T-helper 1 cell (primary cell): ENCODE measurements around the gene LRIT2.

Experiments used
- DNase-seq, 5 donors: peaks; one replicate each; pipeline ENCODE4 v3.0.0-alpha.2; 2012 to 2020
- total RNA-seq, 4 donors: gene quantifications; one replicate each; lab custom pipeline; 2026; lab: John Stamatoyannopoulos, UW

LRIT2 gene
- 0 reads per million in 4 donors for total RNA-seq

DNA sequence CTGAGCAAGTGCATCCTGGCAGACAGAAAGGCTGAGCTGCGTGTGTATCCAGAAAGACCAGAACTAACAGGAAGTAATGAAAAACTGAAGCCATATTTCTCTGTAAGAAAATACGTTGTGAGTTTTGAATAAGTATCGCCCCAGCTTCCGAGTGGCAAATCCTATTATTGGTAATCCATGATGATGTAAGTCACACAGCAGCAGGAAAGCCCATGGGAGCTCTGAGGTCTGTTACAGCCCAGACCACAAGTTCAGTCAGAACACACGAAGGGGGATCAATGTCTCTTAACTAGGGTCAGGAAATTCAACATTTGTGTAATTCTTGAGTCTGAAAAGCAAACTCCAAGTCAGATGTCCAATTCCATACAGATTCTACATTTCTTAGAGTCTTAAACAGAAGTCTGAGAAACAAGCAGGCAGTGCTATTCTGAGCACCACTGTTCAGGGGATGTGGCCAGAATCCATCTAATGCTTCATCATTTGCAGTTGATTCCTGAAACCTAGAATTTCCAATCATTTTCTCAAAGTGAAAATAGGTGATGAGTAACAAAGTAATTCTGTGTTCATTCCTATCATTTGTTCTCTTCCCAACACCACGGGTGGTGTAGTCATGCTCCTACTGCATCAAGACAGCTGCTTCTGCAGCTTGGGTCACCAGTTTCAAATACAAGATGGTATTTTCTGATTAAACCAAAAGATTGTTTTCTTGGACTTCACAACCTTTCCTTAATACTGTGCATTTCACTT lies at the start of gene LRIT2:
TSS of gene LRIT2 (minus strand) at position 118 of the 747 bp plus-strand sequence. CDS start at position 94, 24 bp downstream.
- DNase-seq: no peak

DNA sequence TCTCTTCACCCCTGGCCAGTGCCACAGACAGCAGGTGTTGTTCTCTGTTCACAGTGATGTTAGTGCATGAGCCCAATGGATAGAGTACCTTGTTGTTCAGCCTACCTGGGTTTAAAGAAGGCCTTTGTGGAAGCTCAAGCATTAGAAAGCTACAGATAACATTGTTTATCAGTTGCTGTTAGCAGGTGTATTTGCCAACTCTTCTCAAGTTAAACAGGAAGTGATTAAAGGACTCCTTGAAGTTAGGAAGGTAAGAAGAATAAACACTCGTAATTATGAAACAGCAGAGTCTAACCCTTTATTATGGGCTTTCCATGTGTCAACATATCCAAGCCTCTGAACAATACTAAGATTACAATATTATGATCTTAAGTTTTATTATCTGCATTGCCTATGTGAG lies 45.4 kb upstream of the LRIT2 start:
- no peak for DNase-seq

DNA sequence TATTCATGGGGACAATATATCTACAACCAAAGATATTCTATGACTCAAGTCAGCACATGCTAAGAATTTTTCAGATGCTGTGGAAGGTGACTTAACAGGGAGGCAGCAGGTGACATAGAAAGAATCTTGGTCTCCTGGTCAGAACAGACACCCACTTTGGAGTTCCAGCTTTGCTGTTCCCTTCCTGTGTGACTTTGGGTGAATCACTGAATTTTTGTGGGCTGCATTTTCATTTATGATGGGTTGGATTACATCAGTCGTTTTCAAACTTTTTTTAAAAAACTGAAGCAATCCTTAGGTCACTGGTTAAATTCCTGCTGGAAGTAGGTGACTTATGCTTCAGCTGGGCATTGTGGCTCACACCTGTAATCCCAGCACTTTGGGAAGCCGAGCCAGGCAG lies 44.4 kb upstream of the LRIT2 start:
- no peak for DNase-seq

GRCh38 chr10:84269162-84269561 lies 43.8 kb upstream of the LRIT2 start:
- no peak for DNase-seq

DNA sequence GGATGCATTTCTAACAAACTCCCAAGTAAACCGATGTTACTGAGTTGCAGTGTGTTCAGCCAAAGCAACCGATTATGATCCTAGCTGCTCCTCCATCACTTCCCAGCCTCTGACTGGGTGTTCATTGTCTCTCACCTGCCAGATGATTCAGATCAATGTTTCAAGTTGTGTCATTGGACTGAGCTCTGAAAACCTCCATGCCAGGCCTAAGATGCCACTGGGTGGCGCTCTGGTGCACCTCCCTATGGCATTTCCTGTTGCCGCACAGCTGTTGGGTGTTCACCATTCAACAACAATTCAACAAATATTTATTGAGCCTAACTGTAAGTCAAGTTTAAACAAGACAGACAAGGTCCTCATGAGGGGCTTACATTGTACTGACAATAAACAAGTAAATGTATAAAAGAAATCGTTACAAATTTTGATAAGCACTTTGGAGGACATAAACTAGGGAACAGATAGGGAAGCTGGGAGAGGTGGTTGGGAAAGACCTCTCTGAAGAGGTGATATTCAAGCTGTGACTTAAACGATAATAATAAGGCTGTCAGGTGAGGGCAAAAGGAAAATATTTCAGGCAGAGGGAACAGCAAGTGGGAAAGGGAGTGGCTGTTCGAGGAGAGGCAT lies 42.3 kb upstream of the LRIT2 start:
- peak in 4 of 5 donors; percentile 27 to 76 (median 40) for DNase-seq

GRCh38 chr10:84265418-84265817 lies 40.1 kb upstream of the LRIT2 start:
- no peak for DNase-seq

GRCh38 chr10:84264611-84265141 lies 39.3 kb upstream of the LRIT2 start:
- peak; percentile 22 to 60 (median 51) for DNase-seq

DNA sequence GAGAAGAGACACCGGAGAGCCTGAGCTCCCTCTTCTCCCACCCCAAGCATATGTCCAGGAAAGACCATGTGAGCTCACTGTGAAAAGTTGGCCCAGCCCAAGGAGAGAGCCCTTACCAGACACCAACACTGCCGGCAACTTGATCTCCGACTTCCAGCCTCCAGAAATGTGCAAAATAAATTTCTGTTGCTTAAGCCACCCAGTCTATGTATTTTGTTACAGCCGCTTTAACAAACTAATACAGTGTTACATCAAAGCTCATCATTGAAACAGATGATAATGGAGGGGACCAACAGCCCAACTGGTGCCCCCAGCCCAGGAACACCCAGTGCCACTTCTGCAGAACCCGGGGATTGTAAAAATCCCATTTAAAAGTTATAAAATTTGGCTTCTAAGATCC lies 38.4 kb upstream of the LRIT2 start:
- DNase-seq: no peak

GRCh38 chr10:84262190-84262956 lies 37.0 kb upstream of the LRIT2 start:
- DNase-seq: no peak

- no peak for DNase-seq
These were observed 36.0 kb upstream of the LRIT2 start for GRCh38 chr10:84261236-84261915.

DNA sequence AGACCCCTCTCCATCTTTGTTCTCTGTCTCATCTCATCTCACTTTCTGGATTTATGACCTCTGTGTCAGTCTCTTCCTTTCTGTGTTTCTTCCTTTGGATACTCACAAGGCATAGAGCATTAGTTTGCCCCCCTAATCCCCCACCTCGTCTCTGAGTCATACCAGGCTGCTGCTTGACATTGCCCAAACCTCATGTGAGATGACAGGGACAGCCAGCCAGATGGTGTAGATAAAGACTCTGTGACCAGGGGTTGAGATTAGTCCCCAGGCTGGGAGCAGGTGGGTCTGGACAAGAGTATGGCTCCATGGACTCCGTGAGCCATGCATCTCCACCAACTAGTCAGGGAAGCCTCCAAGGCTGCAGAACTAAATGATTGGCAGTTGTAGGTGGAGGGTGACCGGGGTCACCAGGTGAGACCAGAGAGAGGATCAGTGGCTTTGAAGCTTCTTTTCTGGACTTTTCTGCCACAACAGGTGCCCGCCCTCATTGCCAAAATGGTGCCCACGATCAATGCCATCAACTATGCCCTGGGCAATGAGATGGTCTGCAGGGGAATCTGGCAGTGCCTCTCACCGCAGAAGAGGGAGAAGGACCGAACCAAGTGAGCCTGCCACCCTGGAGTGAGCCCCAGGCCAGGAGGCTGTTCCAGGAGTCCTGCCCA lies 32.8 kb upstream of the LRIT2 start:
- DNase-seq: no peak

DNA sequence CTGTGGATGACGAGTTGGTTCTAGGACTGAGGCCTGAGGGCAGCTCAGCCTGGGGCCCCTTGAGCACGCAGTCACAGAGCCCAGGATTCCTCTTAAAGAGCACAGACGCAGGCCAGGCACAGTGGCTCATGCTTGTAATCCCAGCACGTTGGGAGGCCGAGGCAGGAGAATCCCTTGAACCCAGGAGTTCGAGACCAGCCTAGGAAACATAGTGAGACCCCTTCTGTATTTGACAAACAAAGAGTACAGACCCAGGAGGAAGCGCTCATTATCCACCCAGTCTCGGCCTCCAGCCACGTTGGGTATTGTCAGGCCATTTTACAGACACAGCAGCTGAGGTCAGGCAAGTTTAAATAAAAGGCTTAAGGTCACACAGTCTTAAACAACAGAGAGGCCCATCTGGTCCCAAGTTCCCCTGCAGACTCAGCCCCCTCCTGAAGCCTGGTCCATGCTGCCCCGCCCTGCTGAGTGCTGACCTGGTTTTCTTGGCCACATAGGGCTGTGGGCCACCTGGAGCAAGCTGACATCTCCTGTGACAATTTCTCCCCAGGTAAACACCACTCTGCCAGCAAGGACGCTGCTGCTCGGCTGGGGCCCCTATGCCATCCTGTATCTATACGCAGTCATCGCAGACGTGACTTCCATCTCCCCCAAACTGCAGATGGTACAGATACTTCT lies 32.1 kb upstream of the LRIT2 start:
- DNase-seq: no peak

GRCh38 chr10:84256510-84257342 lies 31.4 kb upstream of the LRIT2 start:
- peak in 2 of 5 donors; percentile 16 to 24 for DNase-seq

DNA sequence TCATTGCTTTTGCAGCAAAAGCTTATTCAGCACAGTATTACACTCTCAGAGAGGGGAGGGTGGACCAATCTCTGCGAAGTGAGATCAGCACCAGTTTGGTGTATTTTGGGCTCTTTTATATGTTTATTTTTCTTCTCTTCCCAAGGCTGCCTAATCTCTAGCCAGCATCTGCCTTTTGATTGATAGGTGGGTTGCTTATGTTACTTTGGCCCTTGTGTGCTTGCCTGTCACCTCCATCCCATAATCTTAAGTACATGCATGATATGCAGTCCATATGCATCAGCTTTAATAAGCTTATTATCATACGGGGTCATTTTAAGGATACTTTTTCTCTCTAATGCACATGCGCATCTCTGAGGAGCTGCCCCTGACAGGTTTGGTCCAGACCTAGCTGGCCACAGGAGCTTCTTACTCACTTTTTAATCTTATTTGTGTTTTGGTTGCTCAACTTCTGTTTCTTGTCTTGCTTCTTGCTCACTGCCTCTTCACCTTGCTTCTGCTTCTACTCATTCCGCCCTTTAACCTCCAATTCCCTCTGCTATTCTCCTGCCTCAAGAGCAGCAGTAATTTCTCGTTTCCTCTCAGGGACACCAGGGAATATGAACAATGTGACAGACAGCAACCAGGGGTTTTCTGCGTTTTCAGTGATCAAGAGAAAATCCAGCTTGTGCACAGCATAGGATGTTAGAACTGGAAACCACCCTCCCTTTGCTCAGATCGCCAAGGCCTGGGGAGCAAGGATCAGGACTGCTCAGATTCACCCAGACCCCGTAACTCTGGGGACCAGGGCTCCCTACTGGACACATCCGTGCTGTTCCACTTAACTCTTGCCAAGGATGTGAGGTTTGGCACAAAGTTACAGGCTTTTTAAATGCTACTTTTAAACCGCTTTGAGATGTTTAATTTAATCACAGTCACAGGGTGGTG lies 29.5 kb upstream of the LRIT2 start:
- no peak for DNase-seq

DNA sequence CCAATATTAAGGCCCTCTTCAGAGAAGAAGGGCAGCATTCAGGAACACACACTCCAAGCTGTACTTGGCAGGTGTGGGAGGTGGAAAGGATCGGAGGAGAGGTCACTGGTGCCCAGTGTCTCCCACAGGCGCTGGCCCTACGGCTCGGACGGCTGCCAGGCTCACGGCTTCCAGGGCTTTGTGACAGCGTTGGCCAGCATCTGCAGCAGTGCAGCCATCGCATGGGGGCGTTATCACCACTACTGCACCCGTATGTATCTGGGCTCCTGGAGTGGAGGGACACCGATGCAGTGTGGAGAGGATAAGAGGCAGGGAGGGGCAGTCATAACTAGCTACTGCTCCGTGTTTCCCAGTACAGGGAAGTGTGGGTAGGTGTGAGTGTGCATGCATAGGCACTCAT lies 23.4 kb upstream of the LRIT2 start:
- no peak for DNase-seq

GRCh38 chr10:84247496-84247895 lies 22.2 kb upstream of the LRIT2 start:
- DNase-seq: no peak

- no peak for DNase-seq
These were observed 19.4 kb upstream of the LRIT2 start, which contains the start of gene RGR for GRCh38 chr10:84244651-84245270. TSS of gene RGR (plus strand) at chr10:84245053. CDS start at chr10:84245091, 38 bp downstream.

- DNase-seq: no peak
These were observed 18.4 kb upstream of the LRIT2 start for GRCh38 chr10:84243759-84244158.
